GM18499 (cell line): ENCODE measurements around the gene SELENOT.
"Not testable (repeated sequence)": the region's sequence is repeated elsewhere in the genome, so short reads cannot be mapped to it uniquely, and the experiment has no call there.

ENCODE experiments used
- ATAC-seq: cut with Tn5 transposase; IDR thresholded peaks from one replicate; pipeline ENCODE4 v1.9.1; 2021; ENCODE audit warnings: moderate number of reproducible peaks; ENCODE audit not compliant: insufficient read depth, unreplicated experiment

SELENOT gene

GRCh38 chr3:150605998-150606641 is 3.0 kb downstream of the SELENOT start:
- no peak for ATAC-seq

- ATAC-seq: no peak
Measured at GRCh38 chr3:150607267-150608065, 4.3 kb downstream of the SELENOT start.

- no peak for ATAC-seq
Measured at GRCh38 chr3:150609988-150610387, 6.9 kb downstream of the SELENOT start.

GRCh38 chr3:150610785-150611184 is 7.7 kb downstream of the SELENOT start:
- ATAC-seq: no peak

GRCh38 chr3:150611666-150612065 is 8.5 kb downstream of the SELENOT start:
- no peak for ATAC-seq

- ATAC-seq: no peak
Measured at GRCh38 chr3:150612494-150612893, 9.4 kb downstream of the SELENOT start.

GRCh38 chr3:150613034-150613433 is 9.9 kb downstream of the SELENOT start:
- ATAC-seq: no peak

GRCh38 chr3:150613709-150614480 is 10.8 kb downstream of the SELENOT start:
- ATAC-seq: no peak

- ATAC-seq: no peak
Measured at GRCh38 chr3:150620002-150620689, 17.0 kb downstream of the SELENOT start.

GRCh38 chr3:150622955-150623354 is 19.8 kb downstream of the SELENOT start:
- not testable (repeated sequence) for ATAC-seq

GRCh38 chr3:150623945-150624344 is 20.8 kb downstream of the SELENOT start:
- ATAC-seq: no peak

GRCh38 chr3:150626148-150626930 is 23.2 kb downstream of the SELENOT start:
- ATAC-seq: no peak

GRCh38 chr3:150627557-150627956 is 24.4 kb downstream of the SELENOT start:
- ATAC-seq: no peak

- no peak for ATAC-seq
Measured at GRCh38 chr3:150631515-150632221, 28.5 kb downstream of the SELENOT start.

GRCh38 chr3:150635076-150635475 is 32.0 kb downstream of the SELENOT start:
- ATAC-seq: no peak

- no peak for ATAC-seq
Measured at GRCh38 chr3:150635526-150635925, 32.4 kb downstream of the SELENOT start.

- no peak for ATAC-seq
Measured at GRCh38 chr3:150636258-150636657, 33.1 kb downstream of the SELENOT start.

- no peak for ATAC-seq
Measured at GRCh38 chr3:150639262-150639661, 36.1 kb downstream of the SELENOT start.

GRCh38 chr3:150640256-150640655 is 37.1 kb downstream of the SELENOT start:
- no peak for ATAC-seq
